Measurements from ENCODE around the gene SCRN3. TPM values are rescaled to one million over a fixed set of nuclear protein-coding genes. Genes with fewer than 3 reads are reported as not detected.

Gene SCRN3
- total RNA-seq, 1 experiment from 2014 or later, result 7.7 TPM

- peaks cover 22% of the 10 kb centered on the region for H3K79me2 ChIP-seq (ENCODE audit: insufficient read depth, low read length)
- no peak for DNase-seq (ENCODE audit: low read depth, low spot score)
- no peaks in the 10 kb centered on the region for H3K9me3 ChIP-seq (ENCODE audit: control insufficient read depth in 1 of 2, insufficient read depth in 1 of 2, low read depth in 1 of 2, low read length in 2 of 2)
- H3K4me1 ChIP-seq (ENCODE audit: control insufficient read depth in 1 of 2, insufficient read depth in 2 of 2, low read length in 2 of 2), result peaks cover 7 to 11% of the 10 kb centered on the region in 2 experiments; a peak in 3 of 4 replicates
- RAD21 ChIA-PET (ENCODE audit: low non-redundant PET in 1 of 2, low total read pairs in 2 of 2, uncharacterized antibody in 2 of 2, unreplicated experiment in 2 of 2), result no interaction called here
- no peak overlapping the region for H3K4me2 ChIP-seq (ENCODE audit: low read length)
- no peak for TF ChIP-seq EZH2 (IDR thresholded peaks at IDR 0.05)
- no peak for TF ChIP-seq ELF1 (IDR thresholded peaks at IDR 0.05; ENCODE audit: borderline replicate concordance, low read depth)
- TF ChIP-seq SP1 (IDR thresholded peaks at IDR 0.05; ENCODE audit: low read depth), result no peak
- no peak for TF ChIP-seq CEBPB (IDR thresholded peaks at IDR 0.05; ENCODE audit: low read depth)
- TF ChIP-seq CBX3 (IDR thresholded peaks at IDR 0.05; ENCODE audit: low read depth), result no peak
- TF ChIP-seq ATF3 (IDR thresholded peaks at IDR 0.05), result no peak
- no peak for TF ChIP-seq ZFX (IDR thresholded peaks at IDR 0.05)
- TF ChIP-seq JUND (IDR thresholded peaks at IDR 0.05), result no peak
- no peak for TF ChIP-seq POLR2A (IDR thresholded peaks at IDR 0.05; ENCODE audit: borderline replicate concordance, extremely low read depth, insufficient read depth, insufficient read length)
- TF ChIP-seq EZH2phosphoT487 (IDR thresholded peaks at IDR 0.05; ENCODE audit: borderline replicate concordance), result no peak
- TF ChIP-seq ZNF274 (IDR thresholded peaks at IDR 0.05; ENCODE audit: low read depth, low read length), result no peak
- TF ChIP-seq TCF7L2 (IDR thresholded peaks at IDR 0.05; ENCODE audit: borderline replicate concordance, extremely low read depth, insufficient read depth, insufficient read length), result no peak
- TF ChIP-seq REST (IDR thresholded peaks at IDR 0.05; ENCODE audit: low read depth), result no peak
- no peak for TF ChIP-seq EGR1 (IDR thresholded peaks at IDR 0.05; ENCODE audit: low read depth)
- TF ChIP-seq RAD21 (IDR thresholded peaks at IDR 0.05; ENCODE audit: low read depth), result no peak
- TF ChIP-seq FOSL1 (IDR thresholded peaks at IDR 0.05; ENCODE audit: low read depth), result no peak
- TF ChIP-seq SRF (IDR thresholded peaks at IDR 0.05; ENCODE audit: low read depth), result no peak
- no peak for TF ChIP-seq POLR2AphosphoS5 (IDR thresholded peaks at IDR 0.05; ENCODE audit: low read depth, low read length)
- no peak for TF ChIP-seq SIN3A (IDR thresholded peaks at IDR 0.05; ENCODE audit: low read depth)
- no peak for ATAC-seq
- no peaks in the 10 kb centered on the region for H3K27me3 ChIP-seq (ENCODE audit: insufficient read depth, low read length)
- H4K20me1 ChIP-seq (ENCODE audit: insufficient read depth), result no peaks in the 10 kb centered on the region
- H3K9me2 ChIP-seq (ENCODE audit: insufficient read depth), result no peaks in the 10 kb centered on the region
- H3K9ac ChIP-seq (ENCODE audit: low read length), result no peak overlapping the region
- POLR2A ChIA-PET, result no interaction called here
- no peak overlapping the region for H3K27ac ChIP-seq (ENCODE audit: low read depth, low read length)
- no peak overlapping the region for H2AFZ ChIP-seq (ENCODE audit: low read depth, low read length, poor library complexity, severe bottlenecking)
- no peaks in the 10 kb centered on the region for H3K36me3 ChIP-seq (ENCODE audit: control insufficient read depth in 1 of 2, insufficient read depth in 2 of 2, low read length in 2 of 2)
- CTCF ChIA-PET, result no interaction called here
- intact Hi-C loops (cut with micrococcal nuclease), result no loop called here
- no TSS peak for BruUV-seq (replicated peaks)
- no peak overlapping the region for H3K4me3 ChIP-seq (replicated peaks in 1 of 2; ENCODE audit: low read depth in 1 of 2, low read length in 2 of 2)
These were observed 2.2 kb downstream of the SCRN3 start for GRCh38 chr2:174397773-174398172.

All from HCT116 (cell line).